ENCODE measurements around the gene ITPK1. TPM values are rescaled to one million over a fixed set of nuclear protein-coding genes. Genes with fewer than 3 reads are reported as not detected.

The ITPK1 gene
- total and polyA plus RNA-seq, 2 donors (not counting 3 experiments of a cell fraction or from before 2014, with no cell fraction given), result 39.6 to 51.8 TPM

GRCh38 chr14:92963301-92964123 lies 152.2 kb downstream of the ITPK1 start:
- Histone ChIP-seq H3K27ac (ENCODE audit: insufficient read depth, low read depth, low read length) (no peak overlapping the region), H3K79me2 (ENCODE audit: control insufficient read depth, insufficient read depth, low read length) (no peaks in the 10 kb centered on the region), H3K4me1 (ENCODE audit: control insufficient read depth, extremely low read depth, insufficient read depth, low read length) (peaks cover 8% of the 10 kb centered on the region), H3K9me3 (replicated peaks; ENCODE audit: control insufficient read depth, insufficient read depth, low read length) (no peaks in the 10 kb centered on the region), H4K20me1 (replicated peaks; ENCODE audit: control insufficient read depth, extremely low read depth, insufficient read depth, low read length) (no peaks in the 10 kb centered on the region), H3K36me3 (ENCODE audit: control insufficient read depth in 2 of 2, extremely low read depth in 1 of 2, insufficient read depth in 2 of 2, low read length in 2 of 2) (no peaks in the 10 kb centered on the region), H3K27me3 (ENCODE audit: control insufficient read depth in 2 of 2, insufficient read depth in 2 of 2, low read length in 2 of 2) (no peaks in the 10 kb centered on the region), H3K9ac (replicated peaks; ENCODE audit: extremely low read depth, insufficient read depth, low read length) (no peak overlapping the region), H3K4me2 (ENCODE audit: insufficient read depth, low read length) (no peak overlapping the region), H3K9me1 (replicated peaks; ENCODE audit: control insufficient read depth, extremely low read depth, insufficient read depth, low read length) (no peaks in the 10 kb centered on the region), H2AFZ (ENCODE audit: low read depth, low read length) (no peak overlapping the region), H3K4me3 (replicated peaks in 1 of 3; ENCODE audit: insufficient read depth in 1 of 3, low read depth in 1 of 3, low read length in 3 of 3) (no peak overlapping the region)
- FAIRE-seq (no peak), DNase-seq (ENCODE audit: low read depth, low spot score) (no peak)
- intact Hi-C loops (cut with micrococcal nuclease), result no loop called here
- dilution Hi-C loops (cut with MboI; ENCODE audit: extremely low pct_ligation_motif_present, low sequenced_read_pairs), result loop anchor here (25.0 kb wide), 1 partner anchor 174 kb away; no protein-coding TSS in a partner anchor
- POLR2A ChIA-PET, result no interaction called here
- CTCF ChIA-PET, result interaction anchor here (1.1 to 1.7 kb wide), 3 partner anchors 150 to 169 kb away, joined by 3 to 8 read pairs (median 7); no protein-coding TSS in a partner anchor
- no TSS peak for BruUV-seq (replicated peaks)
- TF ChIP-seq CTCF (IDR thresholded peaks at IDR 0.05; ENCODE audit: extremely low read depth in 1 of 2, insufficient read depth in 1 of 2, low read depth in 1 of 2, low read length in 2 of 2) (no peak), JUN (IDR thresholded peaks at IDR 0.05; ENCODE audit: borderline replicate concordance, insufficient read depth, insufficient read length, low read depth) (no peak), GATA2 (IDR thresholded peaks at IDR 0.05; ENCODE audit: insufficient read depth, insufficient read length, low read depth, low read length) (no peak)
- TF ChIP-seq, protein P1, sequence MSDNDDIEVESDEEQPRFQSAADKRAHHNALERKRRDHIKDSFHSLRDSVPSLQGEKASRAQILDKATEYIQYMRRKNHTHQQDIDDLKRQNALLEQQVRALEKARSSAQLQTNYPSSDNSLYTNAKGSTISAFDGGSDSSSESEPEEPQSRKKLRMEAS (IDR thresholded peaks at IDR 0.05; ENCODE audit: insufficient read depth, insufficient read length), result no peak
